ENCODE data around the gene SMARCA4.
"Not testable (repeated sequence)": the region's sequence is repeated elsewhere in the genome, so short reads cannot be mapped to it uniquely, and the experiment has no call there.

The SMARCA4 gene

DNA sequence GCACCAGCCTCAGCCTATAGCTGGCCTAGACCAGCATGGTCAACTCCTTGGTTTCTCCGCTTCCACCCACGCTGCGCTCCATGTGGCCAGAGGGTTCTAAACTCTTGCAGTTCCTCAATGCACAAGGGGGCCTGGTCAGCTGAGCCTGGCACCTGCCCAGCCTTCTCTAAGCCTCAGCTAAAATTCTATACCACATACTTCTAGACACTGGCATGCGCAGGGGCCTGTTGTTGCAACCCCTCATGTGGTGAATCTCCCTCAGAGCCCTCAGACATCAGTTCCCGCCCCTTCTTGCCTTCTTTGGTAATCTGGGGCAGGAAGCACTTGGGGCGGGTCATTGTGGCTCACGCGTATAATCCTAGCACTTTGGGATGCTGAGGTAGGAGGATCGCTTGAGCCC is 108.7 kb downstream of the SMARCA4 start:
- DNase-seq (ENCODE audit: low spot score): no peak

DNA sequence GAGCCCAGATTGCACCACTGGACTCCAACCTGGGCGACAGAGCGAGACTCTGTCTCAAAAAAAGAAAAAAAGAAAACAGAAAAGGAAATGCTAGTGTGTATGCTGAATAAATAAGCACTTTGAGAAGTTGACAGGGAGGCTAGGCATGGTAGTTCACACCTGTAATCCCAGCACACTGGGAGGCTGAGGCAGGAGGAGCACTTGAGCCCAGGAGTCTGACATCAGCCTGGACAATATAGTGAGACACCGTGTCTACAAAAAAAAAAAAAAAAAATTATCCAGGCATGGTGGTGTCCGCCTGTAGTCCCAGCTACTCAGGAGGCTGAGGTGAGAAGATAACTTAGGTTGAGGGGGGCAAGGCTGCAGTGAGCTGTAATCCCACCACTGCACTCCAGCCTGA is 109.3 kb downstream of the SMARCA4 start:
- DNase-seq (ENCODE audit: low spot score): no peak

DNA sequence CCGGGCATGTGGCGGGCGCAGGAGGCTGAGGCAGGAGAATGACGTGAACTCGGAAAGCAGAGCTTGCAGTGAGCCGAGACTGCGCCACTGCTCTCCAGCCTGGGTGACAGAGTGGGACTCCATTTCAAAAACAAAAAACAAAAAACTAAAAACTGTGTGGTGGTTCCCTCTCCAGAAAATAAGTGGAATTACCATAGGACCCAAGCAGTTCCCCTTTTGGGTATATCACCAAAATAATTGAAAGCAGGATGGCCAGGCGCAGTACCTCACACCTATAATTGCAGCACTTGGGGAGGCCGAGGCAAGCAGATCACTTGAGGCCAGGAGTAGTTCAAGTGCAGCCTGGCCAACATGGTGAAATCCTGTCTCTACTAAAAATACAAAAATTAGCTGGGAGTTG is 112.7 kb downstream of the SMARCA4 start:
- DNase-seq (ENCODE audit: low spot score): no peak

DNA sequence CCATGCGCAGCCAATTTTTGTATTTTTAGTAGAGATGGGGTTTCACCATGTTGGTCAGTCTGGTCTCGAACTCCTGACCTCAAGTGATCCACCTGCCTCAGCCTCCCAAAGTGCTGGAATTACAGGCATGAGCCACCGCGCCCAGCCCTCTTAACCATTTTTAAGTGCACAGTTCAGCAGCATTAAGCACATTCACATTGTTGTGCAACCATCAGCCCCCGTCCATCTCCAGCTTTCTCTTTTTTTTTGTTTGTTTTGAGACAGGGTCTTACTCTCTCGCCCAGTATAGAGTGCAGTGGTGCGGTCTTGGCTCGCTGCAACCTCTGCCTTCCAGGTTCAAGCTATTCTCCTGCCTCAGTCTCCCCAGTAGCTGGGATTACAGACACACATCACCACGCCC is 116.0 kb downstream of the SMARCA4 start:
- not testable (repeated sequence) for DNase-seq (ENCODE audit: low spot score)

DNA sequence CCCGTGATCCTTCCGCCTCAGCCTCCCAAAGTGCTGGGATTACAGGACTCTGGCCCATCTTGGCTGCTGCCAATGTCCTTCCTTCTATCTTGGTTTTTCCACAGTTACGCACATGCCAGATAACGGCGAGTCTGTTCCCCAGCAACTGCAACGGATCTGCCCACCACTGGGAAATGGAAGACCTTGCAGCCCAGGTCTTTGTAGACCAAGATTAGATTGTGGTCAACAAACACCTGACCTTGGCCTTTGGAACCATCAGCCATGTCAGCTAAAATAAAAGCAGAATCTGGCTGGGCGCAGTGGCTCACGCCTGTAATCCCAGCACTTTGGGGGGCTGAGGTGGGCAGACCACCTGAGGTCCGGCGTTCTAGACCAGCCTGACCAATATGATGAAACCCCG is 118.1 kb downstream of the SMARCA4 start:
- DNase-seq (ENCODE audit: low spot score): no peak

DNA sequence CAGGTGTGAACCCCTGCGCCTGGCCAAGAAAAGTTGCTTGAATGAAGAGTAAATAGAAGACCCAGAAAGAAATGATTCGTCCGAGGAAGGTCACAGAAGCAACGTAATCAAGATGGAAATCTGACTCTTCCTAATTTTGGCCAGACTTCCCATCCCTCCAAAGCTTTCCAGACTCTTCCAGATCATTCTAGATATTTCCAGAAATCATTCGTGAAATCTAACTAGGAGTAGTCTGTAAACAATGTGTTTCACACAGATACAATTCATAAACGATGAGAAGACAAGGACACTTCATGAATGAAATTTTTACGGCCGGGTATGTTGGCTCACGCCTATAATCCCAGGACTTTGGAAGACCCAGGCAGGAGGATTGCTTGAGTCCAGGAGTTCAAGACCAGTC is 119.2 kb downstream of the SMARCA4 start:
- no peak for DNase-seq (ENCODE audit: low spot score)

DNA sequence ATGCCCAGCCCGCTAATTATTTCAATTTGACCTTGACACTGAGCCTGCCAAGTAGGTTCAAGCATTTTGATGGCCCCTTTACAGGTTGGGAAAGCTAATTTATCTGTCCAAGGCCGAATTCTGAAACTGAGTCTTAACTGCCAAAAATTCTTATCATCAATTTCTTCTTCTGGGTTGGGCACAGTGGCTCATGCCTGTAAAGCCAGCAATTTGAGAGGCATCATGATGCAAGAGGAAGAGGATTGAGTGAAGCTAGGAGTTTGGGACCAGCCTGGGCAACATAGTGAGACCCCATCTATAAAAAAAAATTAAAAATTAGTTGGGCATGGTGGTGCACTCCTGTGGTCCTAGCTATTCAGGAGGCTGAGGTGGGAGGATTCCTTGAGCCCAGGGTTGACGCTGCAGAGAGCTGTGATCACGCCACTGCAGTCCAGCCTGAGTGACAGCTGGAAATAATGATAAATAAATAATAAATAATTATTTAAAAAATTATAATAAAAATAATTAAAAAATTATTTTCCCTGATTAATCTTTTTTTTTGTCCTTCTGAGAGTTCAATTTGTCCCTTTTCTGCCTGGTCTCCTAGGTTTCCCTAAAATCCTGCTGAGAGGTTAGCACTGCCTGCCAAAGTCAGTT is 127.2 kb downstream of the SMARCA4 start:
- no peak for DNase-seq (ENCODE audit: low spot score)

DNA sequence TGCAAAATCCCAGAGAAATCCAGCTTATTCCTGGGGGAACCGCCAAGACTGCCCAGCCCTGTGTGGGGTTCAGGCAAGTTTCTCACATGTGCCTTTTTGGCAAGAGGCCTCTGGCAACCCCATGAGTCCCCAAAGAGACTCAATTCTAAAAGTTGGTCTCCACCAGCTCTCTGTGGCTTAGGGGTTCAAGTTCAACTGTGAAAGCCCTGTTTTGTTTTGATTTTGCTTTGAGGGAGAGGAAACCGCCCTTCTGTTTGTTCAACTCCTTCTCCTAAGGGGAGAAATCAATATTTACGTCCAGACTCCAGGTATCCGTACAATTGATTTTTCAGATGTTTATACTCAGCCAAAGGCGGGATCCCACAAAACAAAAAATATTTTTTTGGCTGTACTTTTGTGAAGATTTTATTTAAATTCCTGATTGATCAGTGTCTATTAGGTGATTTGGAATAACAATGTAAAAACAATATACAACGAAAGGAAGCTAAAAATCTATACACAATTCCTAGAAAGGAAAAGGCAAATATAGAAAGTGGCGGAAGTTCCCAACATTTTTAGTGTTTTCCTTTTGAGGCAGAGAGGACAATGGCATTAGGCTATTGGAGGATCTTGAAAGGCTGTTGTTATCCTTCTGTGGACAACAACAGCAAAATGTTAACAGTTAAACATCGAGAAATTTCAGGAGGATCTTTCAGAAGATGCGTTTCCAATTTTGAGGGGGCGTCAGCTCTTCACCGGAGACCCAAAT is 127.8 kb downstream of the SMARCA4 start:
- DNase-seq (ENCODE audit: low spot score): peak; percentile 75

DNA sequence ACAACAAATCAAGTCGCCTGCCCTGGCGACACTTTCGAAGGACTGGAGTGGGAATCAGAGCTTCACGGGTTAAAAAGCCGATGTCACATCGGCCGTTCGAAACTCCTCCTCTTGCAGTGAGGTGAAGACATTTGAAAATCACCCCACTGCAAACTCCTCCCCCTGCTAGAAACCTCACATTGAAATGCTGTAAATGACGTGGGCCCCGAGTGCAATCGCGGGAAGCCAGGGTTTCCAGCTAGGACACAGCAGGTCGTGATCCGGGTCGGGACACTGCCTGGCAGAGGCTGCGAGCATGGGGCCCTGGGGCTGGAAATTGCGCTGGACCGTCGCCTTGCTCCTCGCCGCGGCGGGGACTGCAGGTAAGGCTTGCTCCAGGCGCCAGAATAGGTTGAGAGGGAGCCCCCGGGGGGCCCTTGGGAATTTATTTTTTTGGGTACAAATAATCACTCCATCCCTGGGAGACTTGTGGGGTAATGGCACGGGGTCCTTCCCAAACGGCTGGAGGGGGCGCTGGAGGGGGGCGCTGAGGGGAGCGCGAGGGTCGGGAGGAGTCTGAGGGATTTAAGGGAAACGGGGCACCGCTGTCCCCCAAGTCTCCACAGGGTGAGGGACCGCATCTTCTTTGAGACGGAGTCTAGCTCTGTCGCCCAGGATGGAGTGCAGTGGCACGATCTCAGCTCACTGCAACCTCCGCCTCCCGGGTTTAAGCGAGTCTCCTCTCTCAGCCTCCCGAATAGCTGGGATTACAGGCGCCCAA is 128.6 kb downstream of the SMARCA4 start, which contains the start of gene LDLR:
LDLR (plus strand) TSS at position 210 of the 760 bp plus-strand sequence; CDS start at position 296, 86 bp downstream.
- DNase-seq (ENCODE audit: low spot score): peak; percentile 96

DNA sequence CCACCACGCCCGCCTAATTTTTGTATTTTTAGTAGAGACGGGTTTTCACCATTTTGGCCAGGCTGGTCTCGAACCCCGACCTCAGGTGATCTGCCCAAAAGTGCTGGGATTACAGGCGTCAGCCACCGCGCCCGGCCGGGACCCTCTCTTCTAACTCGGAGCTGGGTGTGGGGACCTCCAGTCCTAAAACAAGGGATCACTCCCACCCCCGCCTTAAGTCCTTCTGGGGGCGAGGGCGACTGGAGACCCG is 129.1 kb downstream of the SMARCA4 start:
- DNase-seq (ENCODE audit: low spot score): not testable (repeated sequence)

DNA sequence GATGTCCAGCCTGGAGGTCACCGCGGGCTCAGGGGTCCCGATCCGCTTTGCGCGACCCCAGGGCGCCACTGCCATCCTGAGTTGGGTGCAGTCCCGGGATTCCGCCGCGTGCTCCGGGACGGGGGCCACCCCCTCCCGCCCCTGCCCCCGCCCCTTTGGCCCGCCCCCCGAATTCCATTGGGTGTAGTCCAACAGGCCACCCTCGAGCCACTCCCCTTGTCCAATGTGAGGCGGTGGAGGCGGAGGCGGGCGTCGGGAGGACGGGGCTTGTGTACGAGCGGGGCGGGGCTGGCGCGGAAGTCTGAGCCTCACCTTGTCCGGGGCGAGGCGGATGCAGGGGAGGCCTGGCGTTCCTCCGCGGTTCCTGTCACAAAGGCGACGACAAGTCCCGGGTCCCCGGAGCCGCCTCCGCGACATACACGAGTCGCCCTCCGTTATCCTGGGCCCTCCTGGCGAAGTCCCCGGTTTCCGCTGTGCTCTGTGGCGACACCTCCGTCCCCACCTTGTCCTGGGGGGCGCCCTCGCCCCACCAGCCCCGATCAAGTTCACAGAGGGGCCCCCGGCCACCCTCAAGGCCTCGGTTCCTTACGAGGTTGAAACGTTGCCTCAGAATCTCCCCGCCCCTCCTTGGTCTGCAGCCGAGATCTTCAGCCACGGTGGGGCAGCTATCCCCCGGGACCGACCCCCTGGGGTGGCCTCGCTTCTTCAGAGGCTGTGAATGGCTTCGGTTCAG is 129.6 kb downstream of the SMARCA4 start:
- peak; percentile 96 for DNase-seq (ENCODE audit: low spot score)

DNA sequence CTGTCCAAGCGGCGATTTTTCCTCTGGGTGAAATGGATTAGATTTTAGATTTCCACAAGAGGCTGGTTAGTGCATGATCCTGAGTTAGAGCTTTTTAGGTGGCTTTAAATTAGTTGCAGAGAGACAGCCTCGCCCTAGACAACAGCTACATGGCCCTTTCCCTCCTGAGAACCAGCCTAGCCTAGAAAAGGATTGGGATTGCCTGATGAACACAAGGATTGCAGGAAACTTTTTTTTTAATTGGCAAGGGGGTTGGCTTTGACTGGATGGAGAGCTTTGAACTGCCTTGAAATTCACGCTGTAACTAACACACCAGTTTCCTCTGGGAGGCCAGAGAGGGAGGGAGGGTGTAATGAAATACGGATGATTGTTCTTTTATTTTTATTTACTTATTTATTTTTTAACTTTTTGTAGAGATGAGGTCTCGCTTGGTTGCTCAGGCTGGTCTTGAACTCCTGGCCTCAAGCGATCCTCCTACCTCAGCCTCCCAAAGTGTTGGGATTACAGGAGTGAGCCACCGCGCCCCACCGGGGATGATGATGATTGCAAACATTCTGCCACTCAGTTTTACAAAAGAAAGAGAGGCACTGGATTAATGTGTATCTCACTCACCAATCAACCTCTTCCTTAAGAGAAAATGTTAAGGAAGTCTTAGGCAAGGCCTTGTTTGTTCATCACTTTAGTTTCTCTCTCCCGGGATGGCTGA is 130.3 kb downstream of the SMARCA4 start:
- DNase-seq (ENCODE audit: low spot score): peak; percentile 36

DNA sequence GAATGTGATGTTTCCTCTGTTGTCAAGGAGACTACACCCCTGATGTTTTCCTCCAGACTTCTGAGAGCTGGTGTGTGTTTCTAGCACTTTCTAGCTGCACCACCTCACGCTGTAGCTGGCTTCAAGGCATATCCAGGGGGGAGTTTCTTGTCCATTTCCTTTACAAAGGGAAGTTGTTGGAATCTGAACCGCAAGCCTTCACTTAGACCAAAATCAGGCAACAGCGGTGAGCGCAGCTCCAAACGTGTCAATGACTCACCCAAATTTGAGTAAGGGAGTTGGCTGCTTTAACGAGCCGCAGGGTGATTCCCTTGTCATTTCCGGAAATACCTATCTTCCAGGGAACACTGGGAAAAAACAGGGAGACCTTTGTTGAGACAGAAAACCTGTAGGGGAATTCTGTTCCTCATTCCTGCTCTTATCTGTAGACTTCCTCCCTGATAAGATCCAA is 130.9 kb downstream of the SMARCA4 start:
- DNase-seq (ENCODE audit: low spot score): peak; percentile 74

DNA sequence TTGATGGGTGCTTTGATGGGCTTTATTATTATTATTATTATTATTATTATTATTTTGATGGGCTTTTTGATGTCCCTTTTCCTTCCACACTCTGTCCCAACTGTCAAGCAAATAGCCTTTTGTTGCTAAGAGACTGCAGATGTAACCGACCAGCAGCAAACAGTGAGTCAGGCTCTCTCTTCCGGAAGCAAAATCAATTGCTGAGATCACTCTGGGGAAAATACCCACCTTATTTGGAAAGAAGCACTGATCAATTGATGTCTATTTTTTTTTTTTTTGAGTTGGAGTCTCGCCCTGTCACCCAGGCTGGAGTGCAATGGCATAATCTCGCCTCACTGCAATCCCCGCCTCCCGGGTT is 131.3 kb downstream of the SMARCA4 start:
- peak; percentile 59 for DNase-seq (ENCODE audit: low spot score)

DNA sequence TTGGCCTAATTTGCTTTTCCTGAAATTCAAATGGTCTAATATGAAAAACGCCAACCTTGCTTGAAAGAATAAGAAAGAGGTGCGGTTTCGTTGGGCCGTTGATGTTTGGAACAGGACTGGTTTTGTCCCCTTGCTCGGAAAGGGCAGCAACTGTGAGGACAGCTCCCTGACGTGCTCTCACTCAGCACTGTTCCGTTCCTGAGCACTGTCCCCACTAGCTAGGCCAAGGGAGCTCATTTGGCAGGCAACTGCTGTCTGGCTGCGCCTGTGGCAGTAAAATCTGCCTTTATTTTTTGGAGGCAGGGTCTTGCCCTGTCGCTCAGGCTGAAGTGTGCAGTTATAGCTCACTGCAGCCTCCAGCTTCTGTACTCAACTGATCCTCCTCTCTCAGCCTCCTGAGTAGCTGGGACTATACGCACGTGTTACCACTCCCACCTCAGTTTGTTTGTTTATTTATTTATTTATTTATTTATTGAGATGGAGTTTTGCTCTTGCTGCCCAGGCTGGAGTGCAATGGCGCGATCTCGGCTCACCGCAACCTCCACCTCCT is 132.9 kb downstream of the SMARCA4 start:
- no peak for DNase-seq (ENCODE audit: low spot score)

DNA sequence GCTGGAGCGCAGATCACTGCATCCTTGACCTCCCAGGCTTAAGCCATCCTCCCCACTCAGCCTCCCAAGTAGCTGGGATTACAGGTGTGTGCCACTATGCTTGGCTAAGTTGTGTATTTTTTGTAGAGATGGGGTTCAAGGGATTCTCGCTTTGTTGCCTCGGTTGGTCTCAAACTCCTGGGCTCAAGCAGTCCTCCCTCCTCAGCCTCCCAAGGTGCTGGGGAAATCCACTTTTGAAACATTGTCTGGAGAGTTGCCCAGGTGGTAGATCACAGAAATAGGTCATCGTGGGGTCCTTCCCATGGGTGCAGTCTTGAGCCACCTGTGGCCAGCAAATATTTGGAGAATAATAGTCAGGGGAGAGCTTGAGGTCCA is 133.7 kb downstream of the SMARCA4 start:
- no peak for DNase-seq (ENCODE audit: low spot score)

DNA sequence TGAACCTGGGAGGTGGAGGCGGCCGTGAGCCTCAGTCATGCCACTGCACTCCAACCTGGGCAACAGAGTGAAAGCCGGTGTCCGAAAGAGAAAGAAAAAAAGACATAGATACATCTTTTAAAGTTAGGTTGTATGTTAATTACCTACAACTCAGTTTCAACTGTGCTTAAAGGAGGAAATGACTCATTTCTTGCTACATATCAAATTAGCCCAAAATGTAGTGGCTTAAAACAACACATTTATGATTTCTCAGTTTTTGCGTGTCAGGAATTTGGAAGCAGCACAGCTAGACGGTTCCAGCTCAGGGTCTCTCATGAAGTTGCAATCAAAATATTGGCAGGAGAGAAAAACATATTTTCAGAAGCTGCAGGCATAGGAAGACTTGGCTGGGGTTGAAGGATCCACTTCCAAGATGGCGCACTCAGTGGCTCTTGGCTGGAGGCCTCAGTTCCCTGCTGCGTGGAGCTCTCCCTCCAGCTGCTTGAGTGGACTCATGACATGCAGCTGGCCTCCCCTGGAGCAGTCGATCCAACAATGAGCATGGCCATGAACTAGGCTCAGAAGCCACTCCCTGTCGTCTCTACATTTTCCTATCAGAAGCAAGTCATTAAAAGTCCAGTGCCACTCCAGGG is 135.5 kb downstream of the SMARCA4 start:
- DNase-seq (ENCODE audit: low spot score): no peak

DNA sequence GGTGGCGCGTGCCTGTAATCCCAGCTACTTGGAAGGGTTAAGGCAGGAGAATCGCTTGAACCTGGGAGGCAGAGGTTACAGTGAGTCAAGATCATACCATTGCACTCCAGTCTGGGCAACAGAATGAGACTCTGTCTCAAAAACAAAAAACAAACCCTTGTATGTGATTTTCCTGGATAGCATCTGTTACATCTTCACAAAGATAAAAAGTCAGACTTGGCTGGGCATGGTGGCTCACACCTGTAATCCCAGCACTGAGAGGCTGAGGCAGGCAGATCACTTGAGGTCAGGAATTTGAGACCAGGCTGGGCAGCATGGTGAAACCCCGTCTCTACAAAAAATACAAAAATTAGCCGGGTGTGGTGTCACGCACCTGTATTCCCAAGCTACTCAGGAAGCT is 136.5 kb downstream of the SMARCA4 start:
- DNase-seq (ENCODE audit: low spot score): not testable (repeated sequence)

DNA sequence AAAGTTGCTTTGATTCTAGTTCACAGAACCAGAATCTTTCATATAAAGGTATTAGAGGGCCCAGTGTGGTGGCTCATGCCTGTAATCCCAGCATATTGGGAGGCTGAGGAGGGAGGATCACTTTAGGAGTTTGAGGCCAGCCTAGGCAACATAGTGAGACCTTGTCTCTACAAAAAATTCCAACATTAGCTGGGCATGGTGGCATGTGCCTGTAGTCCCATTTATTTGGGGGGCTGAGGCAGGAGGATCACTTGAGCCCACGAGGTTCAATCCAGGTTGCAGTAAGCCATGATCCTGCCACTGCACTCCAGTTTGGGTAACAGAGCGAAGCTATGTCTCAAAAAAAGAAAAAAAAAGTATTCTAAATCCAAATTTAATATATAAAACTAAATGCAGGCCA is 137.5 kb downstream of the SMARCA4 start:
- no peak for DNase-seq (ENCODE audit: low spot score)

DNA sequence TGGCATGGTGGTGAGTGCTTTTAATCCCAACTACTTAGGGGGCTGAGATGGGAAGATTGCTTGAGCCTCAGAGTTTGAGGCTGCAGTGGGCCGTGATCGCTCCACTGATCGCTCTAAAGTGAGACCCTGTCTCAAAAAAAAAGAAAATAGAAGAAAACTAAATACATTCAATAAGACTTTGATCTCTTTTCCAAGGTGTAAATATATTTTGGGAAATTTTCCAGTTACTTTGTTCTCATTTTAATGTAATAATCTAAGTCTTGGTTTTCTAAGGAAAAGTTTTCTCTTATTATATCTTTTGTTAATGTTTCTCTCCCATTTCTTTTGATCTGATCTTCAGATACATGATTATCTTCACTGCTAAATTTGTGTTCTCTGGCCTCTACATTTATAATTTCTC is 138.0 kb downstream of the SMARCA4 start:
- no peak for DNase-seq (ENCODE audit: low spot score)

DNA sequence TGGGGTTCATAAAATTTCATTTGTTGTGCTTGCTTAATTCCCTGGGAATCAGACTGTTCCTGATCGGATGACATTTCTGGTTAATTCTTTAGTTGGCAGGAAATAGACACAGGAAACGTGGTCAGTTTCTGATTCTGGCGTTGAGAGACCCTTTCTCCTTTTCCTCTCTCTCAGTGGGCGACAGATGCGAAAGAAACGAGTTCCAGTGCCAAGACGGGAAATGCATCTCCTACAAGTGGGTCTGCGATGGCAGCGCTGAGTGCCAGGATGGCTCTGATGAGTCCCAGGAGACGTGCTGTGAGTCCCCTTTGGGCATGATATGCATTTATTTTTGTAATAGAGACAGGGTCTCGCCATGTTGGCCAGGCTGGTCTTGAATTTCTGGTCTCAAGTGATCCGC is 139.2 kb downstream of the SMARCA4 start:
- no peak for DNase-seq (ENCODE audit: low spot score)
